ENCODE results near the gene NRXN3.

Gene NRXN3

GRCh38 chr14:79248126-79248525, 1078.0 kb downstream of the NRXN3 start:
- TF ChIP-seq CTCF (IDR thresholded peaks at IDR 0.05; ENCODE audit: extremely low read depth, missing control alignments): no peak
- DNase-seq (ENCODE audit: low spot score): no peak

- TF ChIP-seq CTCF (IDR thresholded peaks at IDR 0.05; ENCODE audit: extremely low read depth, missing control alignments): no peak
- no peak for DNase-seq (ENCODE audit: low spot score)
Measured at GRCh38 chr14:79248771-79249170, 1078.6 kb downstream of the NRXN3 start.

- no peak for TF ChIP-seq CTCF (IDR thresholded peaks at IDR 0.05; ENCODE audit: extremely low read depth, missing control alignments)
- no peak for DNase-seq (ENCODE audit: low spot score)
Measured at GRCh38 chr14:79251278-79251677, 1081.1 kb downstream of the NRXN3 start.

- no peak for TF ChIP-seq CTCF (IDR thresholded peaks at IDR 0.05; ENCODE audit: extremely low read depth, missing control alignments)
- no peak for DNase-seq (ENCODE audit: low spot score)
Measured at GRCh38 chr14:79253576-79253975, 1083.4 kb downstream of the NRXN3 start.

- no peak for TF ChIP-seq CTCF (IDR thresholded peaks at IDR 0.05; ENCODE audit: extremely low read depth, missing control alignments)
- no peak for DNase-seq (ENCODE audit: low spot score)
Measured at GRCh38 chr14:79254069-79254775, 1084.0 kb downstream of the NRXN3 start.

- no peak for DNase-seq (ENCODE audit: low spot score)
- no peak for TF ChIP-seq CTCF (IDR thresholded peaks at IDR 0.05; ENCODE audit: extremely low read depth, missing control alignments)
Measured at GRCh38 chr14:79256380-79256779, 1086.2 kb downstream of the NRXN3 start.

- no peak for TF ChIP-seq CTCF (IDR thresholded peaks at IDR 0.05; ENCODE audit: extremely low read depth, missing control alignments)
- DNase-seq (ENCODE audit: low spot score): no peak
Measured at GRCh38 chr14:79260406-79260805, 1090.2 kb downstream of the NRXN3 start.

Data from GM20000 (cell line).